GM19043 (cell line): Measurements from ENCODE around the gene ZNF14.
"Not testable (repeated sequence)": the region's sequence is repeated elsewhere in the genome, so short reads cannot be mapped to it uniquely, and the experiment has no call there.

Experiments
- ATAC-seq: cut with Tn5 transposase; IDR thresholded peaks from one replicate; pipeline ENCODE4 v1.9.1; 2021; ENCODE audit warnings: low read depth; ENCODE audit not compliant: unreplicated experiment

The ZNF14 gene

DNA sequence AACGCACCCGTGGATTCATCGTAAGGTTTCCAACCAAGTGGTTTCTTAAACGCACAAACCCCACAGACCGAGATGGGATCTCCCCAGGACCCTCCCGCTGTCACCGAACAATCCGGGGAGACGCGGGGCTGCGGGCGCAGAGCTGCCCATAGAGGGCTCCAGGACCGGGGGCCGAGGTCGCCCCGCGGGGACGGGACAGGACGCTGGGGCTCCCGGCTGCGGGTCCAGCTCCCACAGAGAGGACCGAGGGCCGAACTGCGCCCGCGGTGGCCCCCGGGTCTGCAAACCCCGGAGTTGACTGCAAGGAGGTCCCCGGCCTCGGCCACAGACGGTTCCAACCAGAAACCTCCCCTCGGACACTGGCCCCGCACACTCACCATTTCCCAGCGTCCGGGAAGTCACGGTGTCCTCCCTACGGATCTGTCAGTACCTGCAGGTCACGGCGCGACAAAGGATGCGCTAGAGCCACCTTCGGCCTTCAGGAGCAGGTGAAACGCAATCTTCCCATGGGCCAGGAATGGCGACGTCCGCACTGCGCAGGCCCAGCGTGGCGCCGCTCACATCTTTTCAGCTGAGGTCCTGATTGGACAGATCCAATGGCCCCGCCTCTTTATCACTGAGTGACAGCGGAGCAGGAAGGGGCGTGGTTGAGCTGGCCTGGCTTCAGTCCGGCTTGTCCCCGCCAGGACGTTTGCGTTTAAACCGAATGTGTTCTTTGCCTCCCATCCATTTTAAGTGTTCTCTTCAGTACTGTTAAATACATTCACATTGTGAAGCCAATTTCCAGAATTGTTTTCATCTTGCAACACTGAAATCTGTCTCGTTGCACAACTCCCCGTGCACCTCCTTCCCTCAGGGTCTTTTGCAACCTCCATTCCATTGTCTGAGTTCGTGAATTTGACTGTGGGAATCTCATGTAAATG, at the start of gene ZNF14:
TSS of gene ZNF14 (minus strand) at position 534 of the 923 bp plus-strand sequence. CDS start at position 380, 154 bp downstream.
- ATAC-seq, result peak; percentile 99

GRCh38 chr19:19781791-19782190, 48.9 kb upstream of the ZNF14 start:
- not testable (repeated sequence) for ATAC-seq

- no peak for ATAC-seq
Observed at GRCh38 chr19:19778666-19779065, 45.8 kb upstream of the ZNF14 start.

GRCh38 chr19:19777692-19778091, 44.8 kb upstream of the ZNF14 start:
- ATAC-seq, result no peak

- peak; percentile 97 for ATAC-seq
Observed at GRCh38 chr19:19776206-19777008, 43.5 kb upstream of the ZNF14 start.

DNA sequence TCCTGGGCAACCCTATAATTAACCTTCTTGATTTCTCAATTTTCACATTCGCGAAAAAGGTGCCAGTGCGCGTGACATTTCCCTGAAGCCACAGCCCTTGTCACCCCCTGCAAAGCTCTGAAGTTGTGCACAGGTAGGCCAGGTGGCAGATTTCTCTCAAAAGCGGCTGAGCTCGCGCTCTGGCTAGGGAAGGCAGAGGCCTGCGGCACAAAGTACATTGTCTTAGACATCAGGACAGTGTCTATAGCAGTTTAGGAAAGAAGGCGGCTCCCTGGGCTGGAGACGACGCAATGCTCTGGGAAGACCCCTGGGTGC, 42.9 kb upstream of the ZNF14 start:
- ATAC-seq, result peak; percentile 13

DNA sequence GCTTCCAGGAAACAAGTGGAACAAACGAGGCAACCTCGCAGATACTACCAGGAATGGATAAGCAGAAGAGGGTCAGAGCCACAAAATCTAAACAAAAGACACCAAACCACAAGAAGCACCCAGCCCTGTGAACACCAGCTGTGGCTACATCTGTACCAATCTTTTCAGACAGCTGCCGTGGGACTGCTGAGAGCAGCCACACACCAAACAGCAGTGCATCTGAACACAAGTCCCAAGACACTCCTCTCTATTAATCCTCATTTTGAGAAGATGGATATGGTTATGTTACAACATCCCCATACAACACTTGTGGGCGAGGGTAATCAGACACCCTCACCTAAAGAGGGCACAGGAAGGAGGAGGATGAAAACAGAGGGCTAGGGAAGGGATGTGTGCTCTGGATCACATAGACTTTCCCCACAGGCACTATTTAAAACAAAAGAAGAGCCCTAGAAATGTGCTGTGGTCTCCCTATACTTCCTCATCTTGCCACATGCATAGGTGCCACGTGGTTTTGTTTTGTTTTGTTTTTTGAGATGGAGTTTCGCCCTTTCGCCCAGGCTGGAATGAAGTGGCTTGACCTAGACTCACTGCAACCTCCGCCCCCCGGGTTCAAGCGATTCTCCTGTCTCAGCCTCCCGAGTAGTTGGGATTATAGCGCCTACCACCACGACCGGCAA, 41.6 kb upstream of the ZNF14 start:
- ATAC-seq, result no peak

- not testable (repeated sequence) for ATAC-seq
Observed at GRCh38 chr19:19771963-19772362, 39.1 kb upstream of the ZNF14 start.

- not testable (repeated sequence) for ATAC-seq
Observed at GRCh38 chr19:19769971-19770370, 37.1 kb upstream of the ZNF14 start.

DNA sequence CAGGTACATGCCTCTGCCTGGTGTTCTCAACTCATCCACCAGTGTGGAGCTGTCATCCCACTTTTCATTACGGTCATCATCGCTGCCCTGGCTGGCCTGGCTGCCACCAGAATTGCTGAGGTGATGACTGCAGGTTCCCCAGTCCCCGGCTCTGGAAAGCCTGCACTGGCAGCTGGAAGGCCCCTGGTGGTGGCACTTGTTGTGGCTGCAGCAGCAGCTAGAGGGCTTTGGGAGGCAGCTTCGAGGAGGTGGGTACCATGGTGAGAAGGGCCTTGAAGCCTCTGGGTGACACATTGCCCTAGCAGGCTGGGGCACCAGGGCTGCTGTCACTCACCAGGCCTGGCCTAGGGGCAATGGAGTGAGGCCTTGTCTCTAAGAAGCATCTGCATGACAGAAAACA, 25.3 kb upstream of the ZNF14 start:
- no peak for ATAC-seq

DNA sequence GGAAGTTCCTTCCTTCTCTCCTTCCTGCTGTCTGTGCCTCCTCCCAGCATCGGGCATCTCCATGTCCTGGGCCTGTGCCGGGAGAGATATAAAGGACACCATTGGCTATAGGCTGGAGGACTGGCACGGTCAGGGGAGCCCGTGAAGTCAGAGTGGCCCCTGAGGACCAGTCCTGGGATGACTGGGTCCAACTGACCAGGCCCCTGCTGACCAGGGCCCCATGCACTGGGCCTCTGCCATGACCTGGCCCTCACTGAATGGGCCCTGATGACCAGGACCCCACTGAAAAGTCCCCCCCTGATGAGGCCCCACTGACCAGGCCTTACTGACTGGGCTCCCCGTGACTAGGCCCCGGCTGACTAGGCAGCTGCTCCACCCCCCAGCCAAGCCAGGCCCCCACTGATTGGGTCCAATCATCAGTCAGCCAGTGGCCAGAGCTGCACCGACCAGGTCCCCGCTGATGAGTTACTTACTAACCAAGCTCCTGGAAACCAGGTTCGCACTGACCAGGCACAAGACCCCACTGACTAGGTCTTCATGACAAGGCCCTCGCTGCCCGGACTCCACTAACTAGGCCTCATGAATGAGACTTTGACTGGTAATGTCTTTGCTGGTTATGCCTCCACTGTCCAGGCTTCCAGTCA, 20.0 kb upstream of the ZNF14 start:
- no peak for ATAC-seq

GRCh38 chr19:19751846-19752245, 18.9 kb upstream of the ZNF14 start:
- no peak for ATAC-seq

- no peak for ATAC-seq
Observed at GRCh38 chr19:19750842-19751790, 18.2 kb upstream of the ZNF14 start.

DNA sequence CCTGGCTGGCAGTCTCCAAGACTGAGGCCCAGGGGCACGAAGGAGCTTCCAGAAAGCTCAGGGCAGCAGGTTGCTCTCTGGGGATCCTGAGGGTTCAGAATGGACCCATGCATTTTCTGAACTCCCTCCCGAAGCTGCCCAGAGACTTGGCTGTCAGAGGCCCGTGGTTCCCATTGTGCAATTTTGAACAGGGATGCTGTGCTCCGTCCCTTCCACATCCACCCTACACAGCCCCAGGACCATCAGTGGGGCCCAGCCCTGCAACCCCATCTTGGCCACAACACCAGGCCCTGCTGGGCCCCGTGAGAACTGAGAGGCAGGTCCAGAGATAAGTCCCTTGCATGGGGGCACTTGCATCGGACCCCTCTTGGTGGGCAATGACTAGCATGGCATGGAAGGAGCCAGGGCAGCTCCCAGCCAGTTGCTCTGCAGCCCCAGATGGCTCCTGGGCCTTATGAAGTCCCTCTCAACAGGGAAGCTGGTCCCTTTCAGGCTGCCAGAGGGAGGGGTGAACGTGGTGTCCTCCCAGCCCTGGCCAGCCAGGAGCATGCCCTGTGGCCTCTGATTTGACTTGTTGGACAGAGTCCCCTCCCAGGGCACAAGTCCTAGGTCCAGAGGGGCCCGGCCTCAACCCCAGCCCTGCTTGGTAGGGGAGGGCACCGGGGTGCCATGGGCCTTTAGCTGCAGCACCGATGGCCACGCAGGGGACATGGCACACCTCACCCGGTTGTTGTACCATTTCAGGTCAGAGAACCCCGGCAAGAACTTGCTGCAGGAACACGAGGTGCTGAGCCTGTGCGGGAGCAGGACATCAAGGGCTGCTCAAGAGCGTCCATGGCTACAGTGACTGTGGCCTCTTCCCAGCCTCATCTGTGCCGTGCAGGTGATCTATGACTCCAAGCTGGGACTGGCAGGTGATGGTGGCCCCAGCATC, 17.3 kb upstream of the ZNF14 start:
- no peak for ATAC-seq

DNA sequence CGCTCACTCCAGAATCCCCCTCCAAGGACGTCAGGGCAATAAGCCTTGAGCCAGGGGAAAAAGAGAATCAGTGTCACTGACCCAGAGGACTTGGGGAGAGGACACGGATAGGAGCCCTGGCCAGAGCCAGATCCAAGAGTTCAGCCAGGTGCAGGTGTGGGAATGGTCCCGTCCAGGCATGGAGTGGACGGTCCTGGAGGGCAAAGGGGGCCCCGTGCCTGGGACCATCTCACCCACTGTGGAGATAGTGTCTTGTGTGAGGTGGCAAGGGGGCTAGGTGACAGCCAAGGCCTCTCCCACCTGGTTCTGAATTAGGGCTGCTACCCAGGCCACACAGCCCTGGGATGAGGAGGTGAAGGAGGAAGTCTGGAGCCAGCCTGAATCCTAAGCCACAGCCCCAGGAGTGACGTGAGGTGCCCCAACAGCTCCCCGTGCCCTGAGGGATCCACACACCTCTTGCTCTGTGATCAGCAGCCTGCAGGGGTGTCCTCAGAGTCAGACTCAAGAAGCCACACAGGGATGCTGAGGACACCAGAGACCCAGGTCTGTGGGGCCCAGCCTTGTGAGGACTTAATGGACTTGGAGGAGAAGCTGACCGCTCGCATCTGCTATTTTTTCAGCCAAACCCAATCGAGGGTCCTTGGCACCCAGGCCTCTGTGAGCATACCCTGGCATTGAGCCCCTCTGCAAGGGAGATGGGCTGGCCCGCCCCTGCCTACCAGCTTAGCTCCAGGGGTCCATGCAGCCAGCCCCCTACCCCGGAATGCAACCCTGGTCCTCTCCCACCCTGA, 16.4 kb upstream of the ZNF14 start:
- no peak for ATAC-seq

- no peak for ATAC-seq
Observed at GRCh38 chr19:19748249-19748938, 15.5 kb upstream of the ZNF14 start.
